Endothelial cell of umbilical vein (primary cell): ENCODE results near the gene MRPL17. TPM values are rescaled to one million over a fixed set of nuclear protein-coding genes. Genes with fewer than 3 reads are reported as not detected.
"Not testable (repeated sequence)": the region's sequence is repeated elsewhere in the genome, so short reads cannot be mapped to it uniquely, and the experiment has no call there.

ENCODE experiments used
- BruUV-seq: library from RNA; stranded (reverse); fragments of 400-500 nt; replicated peaks from 2 replicates; lab custom pipeline; 2021; lab: Mats Ljungman, UMichigan
- CTCF ChIA-PET: fragments of 300-600, 350-600 bp; sonication (Branson Sonifier 250); formaldehyde crosslinking; loops from one replicate; lab custom pipeline; 2021; ENCODE audit warnings: antibody characterized with exemption, inconsistent platforms; lab: Charles Lee
- POLR2A ChIA-PET: fragments of 300-600, 350-600 bp; sonication (Branson Sonifier 250); formaldehyde crosslinking; loops from one replicate; lab custom pipeline; 2021; ENCODE audit warnings: antibody characterized with exemption, inconsistent platforms; lab: Charles Lee
- DNase-seq: peaks from one replicate; pipeline ENCODE4 v3.0.0-alpha.2; 2011; ENCODE audit warnings: low read depth, low spot score
- FAIRE-seq: peaks from 2 replicates; lab custom pipeline; 2011; peaks lifted over from hg19 to GRCh38; lab: Jason Lieb, UNC
- H2AFZ ChIP-seq: 2 replicates; pipeline ENCODE4 v1.6.0; 2012; ENCODE audit warnings: low read depth, low read length, control low read depth, inconsistent platforms
- H3K27ac ChIP-seq: 2 replicates; pipeline ENCODE4 v1.5.1; 2011; ENCODE audit warnings: low read depth, mild to moderate bottlenecking, control low read depth, low read length, moderate library complexity; ENCODE audit not compliant: insufficient read depth
- H3K27me3 ChIP-seq, 2 experiments: 2 replicates each; pipeline versions ENCODE4 v1.6.0 to v1.6.1; 2011; ENCODE audit warnings: low read length in 2 of 2, mixed read lengths in 1 of 2; ENCODE audit not compliant: control insufficient read depth in 2 of 2, insufficient read depth in 2 of 2
- H3K36me3 ChIP-seq, 2 experiments: 2 replicates in 1 of 2; 3 replicates in 1 of 2; pipeline ENCODE4 v1.5.1; 2011; ENCODE audit warnings: low read length in 2 of 2, mild to moderate bottlenecking in 1 of 2, moderate library complexity in 1 of 2; ENCODE audit not compliant: control insufficient read depth in 2 of 2, insufficient read depth in 2 of 2; ENCODE audit errors: extremely low read depth in 1 of 2
- H3K4me1 ChIP-seq: 3 replicates; pipeline ENCODE4 v1.5.1; 2011; ENCODE audit warnings: mild to moderate bottlenecking, low read length; ENCODE audit not compliant: control insufficient read depth, insufficient read depth; ENCODE audit errors: extremely low read depth
- H3K4me2 ChIP-seq: 2 replicates; pipeline ENCODE4 v1.6.1; 2011; ENCODE audit warnings: low read length, control low read depth, mixed read lengths; ENCODE audit not compliant: insufficient read depth
- H3K4me3 ChIP-seq, 3 experiments: fragments of 200-600 bp in 1 of 3; sonication (generic), shearing (Covaris generic) in 1 of 3; replicated peaks in 1 of 3; 2 replicates each; pipeline ENCODE4 v1.5.1; 2011 to 2016; ENCODE audit warnings: control low read depth in 3 of 3, low read length in 3 of 3, mild to moderate bottlenecking in 2 of 3, inconsistent platforms in 1 of 3, low read depth in 1 of 3, moderate library complexity in 1 of 3; ENCODE audit not compliant: insufficient read depth in 1 of 3
- H3K79me2 ChIP-seq: 2 replicates; pipeline ENCODE4 v1.6.0; 2012; ENCODE audit warnings: low read length, inconsistent platforms; ENCODE audit not compliant: control insufficient read depth, insufficient read depth
- H3K9ac ChIP-seq: replicated peaks from 2 replicates; pipeline ENCODE3; 2011; ENCODE audit warnings: low read length, control low read depth; ENCODE audit not compliant: insufficient read depth; ENCODE audit errors: extremely low read depth
- H3K9me1 ChIP-seq: replicated peaks from 3 replicates; pipeline ENCODE4 v1.6.0; 2011; ENCODE audit warnings: mild to moderate bottlenecking, low read length; ENCODE audit not compliant: control insufficient read depth, insufficient read depth; ENCODE audit errors: extremely low read depth
- H3K9me3 ChIP-seq: replicated peaks from 2 replicates; pipeline ENCODE4 v1.5.1; 2012; ENCODE audit warnings: low read length, inconsistent platforms; ENCODE audit not compliant: control insufficient read depth, insufficient read depth
- H4K20me1 ChIP-seq: replicated peaks from 2 replicates; pipeline ENCODE3; 2011; ENCODE audit warnings: mild to moderate bottlenecking, low read length; ENCODE audit not compliant: control insufficient read depth, insufficient read depth; ENCODE audit errors: extremely low read depth
- CTCF ChIP-seq, 2 donors: IDR thresholded peaks; 1 replicate in 1 of 2; 2 replicates in 1 of 2; pipeline ENCODE4 v1.5.1; 2011; ENCODE audit warnings: low read length in 2 of 2, mild to moderate bottlenecking in 2 of 2, moderate library complexity in 2 of 2, control low read depth in 1 of 2, inconsistent platforms in 1 of 2, low read depth in 1 of 2; ENCODE audit not compliant: insufficient read depth in 1 of 2; ENCODE audit errors: extremely low read depth in 1 of 2
- EZH2 ChIP-seq: IDR thresholded peaks from 2 replicates; pipeline ENCODE4 v1.6.1; 2012; ENCODE audit warnings: borderline replicate concordance, low read depth, mild to moderate bottlenecking, moderate library complexity, low read length, inconsistent platforms; ENCODE audit not compliant: severe bottlenecking
- FOS ChIP-seq: IDR thresholded peaks from 2 replicates; pipeline ENCODE4 v1.6.1; 2011; ENCODE audit warnings: mild to moderate bottlenecking, low read length, moderate library complexity, borderline replicate concordance; ENCODE audit not compliant: insufficient read depth
- GATA2 ChIP-seq: IDR thresholded peaks from 2 replicates; pipeline ENCODE4 v1.7.0; 2011; ENCODE audit warnings: low read depth, mild to moderate bottlenecking, moderate library complexity, mixed read lengths, low read length; ENCODE audit not compliant: insufficient read length, insufficient read depth
- MAX ChIP-seq: IDR thresholded peaks from 2 replicates; pipeline ENCODE4 v1.6.1; 2011; ENCODE audit not compliant: insufficient read depth, insufficient read length
- POLR2A ChIP-seq: IDR thresholded peaks from 2 replicates; pipeline ENCODE4 v1.6.1; 2012; ENCODE audit warnings: low read depth, mild to moderate bottlenecking, control low read depth, low read length
- dilution Hi-C: fragments of 300-500 bp; cut with MboI; formaldehyde crosslinking; loops from one replicate; pipeline ENCODE4 v1.15.0; 2019; ENCODE audit warnings: low sequenced_read_pairs; ENCODE audit not compliant: extremely low pct_ligation_motif_present
- intact Hi-C: fragments of 100-400 bp; cut with micrococcal nuclease; formaldehyde crosslinking; loops from one replicate; pipeline ENCODE4 v1.10.0; 2022
- polyA plus RNA-seq, 4 experiments: library from polyadenylated mRNA; depleted of rRNA in 3 of 4; stranded (reverse) in 3 of 4; unstranded in 1 of 4; fragments of >200 nt; gene quantifications; 2 replicates each; pipeline versions ENCODE4 v1.2.1 to v1.2.3, GENCODE V29; 2011 to 2012; ENCODE audit warnings: missing spikeins in 1 of 4
- total RNA-seq: library from RNA; stranded (reverse); gene quantifications from 2 replicates; pipeline ENCODE4 v1.2.3, GENCODE V29; 2021

MRPL17 gene
- total and polyA plus RNA-seq, 2 donors (not counting 3 experiments of a cell fraction or from before 2014, with no cell fraction given) = 67.6 to 87.2 TPM

GRCh38 chr11:6711552-6711951 lies 28.4 kb upstream of the MRPL17 start:
- H3K9me1 ChIP-seq, DNase-seq, POLR2A ChIA-PET, FAIRE-seq, H4K20me1 ChIP-seq, H3K4me2 ChIP-seq, H2AFZ ChIP-seq, H3K27ac ChIP-seq, dilution Hi-C loops, H3K27me3 ChIP-seq, H3K4me3 ChIP-seq, H3K4me1 ChIP-seq, H3K9ac ChIP-seq, BruUV-seq, H3K36me3 ChIP-seq, H3K9me3 ChIP-seq, H3K79me2 ChIP-seq: not testable (repeated sequence)
- peak in 1 of 2 donors; percentile 38 for TF ChIP-seq CTCF (IDR thresholded peaks at IDR 0.05; ENCODE audit: extremely low read depth in 1 of 2, insufficient read depth in 1 of 2, low read depth in 1 of 2, low read length in 2 of 2)
- CTCF ChIA-PET = interaction anchor here (0.6 to 1.0 kb wide), 3 partner anchors 28 to 403 kb away, joined by 3 to 9 read pairs (median 3); no protein-coding TSS in a partner anchor
- intact Hi-C loops = loop anchor here (1.0 kb wide), 1 partner anchor 46 kb away; no protein-coding TSS in a partner anchor

GRCh38 chr11:6708876-6709275 lies 25.7 kb upstream of the MRPL17 start:
- no peaks in the 10 kb centered on the region for H3K36me3 ChIP-seq
- FAIRE-seq (no peak), DNase-seq (no peak)
- BruUV-seq = no TSS peak
- intact Hi-C loops (no loop called here), dilution Hi-C loops (no loop called here)
- H3K79me2 ChIP-seq = no peaks in the 10 kb centered on the region
- no peak overlapping the region for H3K4me2 ChIP-seq
- peaks cover 6% of the 10 kb centered on the region for H3K4me1 ChIP-seq
- H2AFZ ChIP-seq = no peak overlapping the region
- no peaks in the 10 kb centered on the region for H3K27me3 ChIP-seq
- H3K27ac ChIP-seq = no peak overlapping the region
- ChIA-PET POLR2A (no interaction called here), CTCF (interaction anchor here (1.0 kb wide), 1 partner anchor 13 kb away, joined by 3 read pairs; no protein-coding TSS in a partner anchor)
- H3K9me1 ChIP-seq = no peaks in the 10 kb centered on the region
- no peaks in the 10 kb centered on the region for H4K20me1 ChIP-seq
- no peak overlapping the region for H3K9ac ChIP-seq
- no peak for TF ChIP-seq EZH2
- TF ChIP-seq GATA2 = no peak
- TF ChIP-seq CTCF (IDR thresholded peaks at IDR 0.05; ENCODE audit: extremely low read depth in 1 of 2, insufficient read depth in 1 of 2, low read depth in 1 of 2, low read length in 2 of 2) = no peak
- no peak for TF ChIP-seq POLR2A
- no peak for TF ChIP-seq FOS
- no peak for TF ChIP-seq MAX
- H3K4me3 ChIP-seq = no peak overlapping the region
- no peaks in the 10 kb centered on the region for H3K9me3 ChIP-seq
